ENCODE results near the gene MAP9.

DNA sequence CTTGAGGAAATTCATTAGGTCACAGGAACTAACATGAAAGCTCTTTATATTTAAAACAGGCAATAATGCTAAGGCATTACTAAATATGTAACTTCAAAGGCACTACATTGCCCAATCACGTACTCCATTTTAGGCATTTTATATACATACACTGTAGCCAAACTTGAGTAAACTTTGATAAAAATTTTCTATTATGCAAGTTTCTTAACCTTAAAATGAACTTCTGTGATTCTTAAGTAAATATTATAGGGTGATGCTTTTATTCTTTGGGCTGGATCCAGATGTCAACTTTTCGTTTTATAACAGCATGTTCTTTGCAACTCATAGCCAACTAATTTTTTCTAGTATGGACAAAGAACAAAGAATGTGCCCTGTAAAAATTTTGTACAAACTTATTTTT is 28.3 kb upstream of the MAP9 start:
- TF ChIP-seq, protein P1, sequence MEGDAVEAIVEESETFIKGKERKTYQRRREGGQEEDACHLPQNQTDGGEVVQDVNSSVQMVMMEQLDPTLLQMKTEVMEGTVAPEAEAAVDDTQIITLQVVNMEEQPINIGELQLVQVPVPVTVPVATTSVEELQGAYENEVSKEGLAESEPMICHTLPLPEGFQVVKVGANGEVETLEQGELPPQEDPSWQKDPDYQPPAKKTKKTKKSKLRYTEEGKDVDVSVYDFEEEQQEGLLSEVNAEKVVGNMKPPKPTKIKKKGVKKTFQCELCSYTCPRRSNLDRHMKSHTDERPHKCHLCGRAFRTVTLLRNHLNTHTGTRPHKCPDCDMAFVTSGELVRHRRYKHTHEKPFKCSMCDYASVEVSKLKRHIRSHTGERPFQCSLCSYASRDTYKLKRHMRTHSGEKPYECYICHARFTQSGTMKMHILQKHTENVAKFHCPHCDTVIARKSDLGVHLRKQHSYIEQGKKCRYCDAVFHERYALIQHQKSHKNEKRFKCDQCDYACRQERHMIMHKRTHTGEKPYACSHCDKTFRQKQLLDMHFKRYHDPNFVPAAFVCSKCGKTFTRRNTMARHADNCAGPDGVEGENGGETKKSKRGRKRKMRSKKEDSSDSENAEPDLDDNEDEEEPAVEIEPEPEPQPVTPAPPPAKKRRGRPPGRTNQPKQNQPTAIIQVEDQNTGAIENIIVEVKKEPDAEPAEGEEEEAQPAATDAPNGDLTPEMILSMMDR (IDR thresholded peaks at IDR 0.05), result no peak
- no peak for TF ChIP-seq POLR2A (IDR thresholded peaks at IDR 0.05)
